Type B pancreatic cell (in vitro differentiated cells): ENCODE measurements around the gene INO80C. TPM values are rescaled to one million over a fixed set of nuclear protein-coding genes. Genes with fewer than 3 reads are reported as not detected.
"Not testable (repeated sequence)": the region's sequence is repeated elsewhere in the genome, so short reads cannot be mapped to it uniquely, and the experiment has no call there.

Experiments used
- DNase-seq: peaks from one replicate; pipeline ENCODE4 v3.0.0; 2021; ENCODE audit warnings: mixed read lengths; ENCODE audit not compliant: unreplicated experiment; ENCODE audit errors: extremely low spot score
- H3K27ac Mint-ChIP-seq: 2 replicates; pipeline ENCODE4 v1.8.0; 2021; ENCODE audit warnings: mild to moderate bottlenecking, mixed read lengths
- H3K27me3 Mint-ChIP-seq: 2 replicates; pipeline ENCODE4 v1.8.0; 2021; ENCODE audit warnings: mixed read lengths
- H3K36me3 Mint-ChIP-seq: 2 replicates; pipeline ENCODE4 v1.8.0; 2021; ENCODE audit warnings: mixed read lengths
- H3K4me1 Mint-ChIP-seq: one replicate; pipeline ENCODE4 v1.8.0; 2021; ENCODE audit warnings: mixed read lengths; ENCODE audit not compliant: unreplicated experiment
- H3K4me3 Mint-ChIP-seq: 2 replicates; pipeline ENCODE4 v1.8.0; 2021; ENCODE audit warnings: mild to moderate bottlenecking, mixed read lengths
- H3K9me3 Mint-ChIP-seq: 2 replicates; pipeline ENCODE4 v1.8.0; 2021; ENCODE audit warnings: mixed read lengths
- CTCF ChIP-seq: fragments of 200-600 bp; sonication (generic); conservative IDR thresholded peaks from 2 replicates; pipeline ENCODE4 v1.5.0; 2021; ENCODE audit warnings: antibody characterized with exemption, mild to moderate bottlenecking
- total RNA-seq: library from RNA; stranded (reverse); gene quantifications from 2 replicates; pipeline ENCODE4 v1.2.1, GENCODE V29; 2021; ENCODE audit warnings: low replicate concordance

Gene INO80C
- total RNA-seq, 1 donor from 2014 or later: 22.6 TPM

- Mint-ChIP-seq H3K27ac (no peak overlapping the region), H3K27me3 (no peaks in the 10 kb centered on the region), H3K4me3 (no peak overlapping the region)
Observed at GRCh38 chr18:35491700-35492077, 6.1 kb downstream of the INO80C start.

GRCh38 chr18:35490894-35491699 is 6.7 kb downstream of the INO80C start:
- no peak overlapping the region for H3K4me3 Mint-ChIP-seq
- no peak for DNase-seq
- no peaks in the 10 kb centered on the region for H3K27me3 Mint-ChIP-seq
- peaks cover 18% of the 10 kb centered on the region for H3K4me1 Mint-ChIP-seq
- TF ChIP-seq CTCF: no peak
- H3K9me3 Mint-ChIP-seq: no peaks in the 10 kb centered on the region
- peaks cover 5% of the 10 kb centered on the region for H3K36me3 Mint-ChIP-seq
- H3K27ac Mint-ChIP-seq: no peak overlapping the region

More at GRCh38 chr18:35491700-35492077, 6.1 kb downstream of the INO80C start:
- Mint-ChIP-seq H3K36me3 (peaks cover 5% of the 10 kb centered on the region), H3K9me3 (no peaks in the 10 kb centered on the region), H3K4me1 (peaks cover 18% of the 10 kb centered on the region)
- no peak for DNase-seq
- TF ChIP-seq CTCF: no peak

DNA sequence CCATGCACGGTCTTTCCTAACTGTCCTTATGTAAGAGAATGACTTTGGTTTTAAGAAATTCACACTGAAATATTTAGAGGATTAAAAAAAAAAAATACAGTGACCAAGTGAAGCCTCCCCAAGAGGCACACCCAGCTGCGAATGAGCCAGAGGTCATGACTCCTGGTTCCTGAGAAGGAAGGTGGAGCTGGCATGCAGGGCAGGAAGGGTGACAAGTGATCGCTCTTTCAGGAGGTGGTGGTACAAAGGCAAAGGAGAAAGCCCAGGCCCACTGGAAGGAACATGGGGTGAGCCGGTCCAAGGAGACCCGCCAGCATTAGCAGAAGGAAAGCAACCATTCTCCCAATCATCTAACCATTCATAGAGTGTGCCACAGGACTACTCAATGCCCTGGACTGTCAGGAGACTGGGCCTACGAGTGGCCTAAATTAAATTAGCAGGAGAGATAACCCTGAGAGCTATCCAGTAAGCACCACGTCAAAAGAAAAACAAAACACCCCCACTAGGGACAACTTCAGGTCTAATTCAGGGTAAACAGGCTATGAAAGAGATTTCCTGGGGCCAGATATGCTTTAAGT is 7.8 kb downstream of the INO80C start:
- no peak for DNase-seq
- Mint-ChIP-seq H3K4me3 (no peak overlapping the region), H3K9me3 (no peaks in the 10 kb centered on the region), H3K27ac (no peak overlapping the region), H3K36me3 (peaks cover 5% of the 10 kb centered on the region), H3K4me1 (peaks cover 18% of the 10 kb centered on the region), H3K27me3 (no peaks in the 10 kb centered on the region)
- no peak for TF ChIP-seq CTCF

GRCh38 chr18:35489281-35489680 is 8.5 kb downstream of the INO80C start:
- not testable (repeated sequence) for DNase-seq, H3K27me3 Mint-ChIP-seq, H3K27ac Mint-ChIP-seq, H3K36me3 Mint-ChIP-seq, H3K4me3 Mint-ChIP-seq, H3K9me3 Mint-ChIP-seq
- H3K4me1 Mint-ChIP-seq: peaks cover 18% of the 10 kb centered on the region

DNA sequence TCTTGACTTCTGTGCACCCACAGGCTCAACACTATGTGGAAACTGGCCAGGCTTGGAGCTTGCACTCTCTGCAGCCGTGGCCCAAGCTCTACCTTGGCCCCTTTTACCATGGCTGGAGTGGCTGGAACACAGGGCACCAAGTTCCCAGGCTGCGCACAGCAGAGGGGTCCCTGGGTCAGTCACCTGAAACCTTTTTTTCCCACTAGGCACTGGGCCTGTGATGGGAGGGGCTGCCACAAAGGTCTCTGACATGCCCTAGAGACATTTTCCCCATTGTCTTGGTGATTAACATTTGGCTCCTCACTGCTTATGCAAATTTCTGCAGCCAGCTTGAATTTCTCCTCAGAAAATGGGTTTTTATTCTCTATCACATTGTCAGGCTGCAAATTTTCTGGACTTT is 9.4 kb downstream of the INO80C start:
- H3K27me3 Mint-ChIP-seq, H3K9me3 Mint-ChIP-seq, H3K4me3 Mint-ChIP-seq, DNase-seq, H3K27ac Mint-ChIP-seq, H3K36me3 Mint-ChIP-seq: not testable (repeated sequence)
- H3K4me1 Mint-ChIP-seq: peaks cover 18% of the 10 kb centered on the region

GRCh38 chr18:35487525-35487924 is 10.2 kb downstream of the INO80C start:
- H3K4me1 Mint-ChIP-seq: peaks cover 18% of the 10 kb centered on the region

GRCh38 chr18:35485852-35486251 is 11.9 kb downstream of the INO80C start:
- no peaks in the 10 kb centered on the region for H3K9me3 Mint-ChIP-seq
- no peak for TF ChIP-seq CTCF
- peaks cover 9% of the 10 kb centered on the region for H3K4me1 Mint-ChIP-seq
- no peak overlapping the region for H3K27ac Mint-ChIP-seq
- no peaks in the 10 kb centered on the region for H3K27me3 Mint-ChIP-seq
- H3K4me3 Mint-ChIP-seq: no peak overlapping the region
- peaks cover 5% of the 10 kb centered on the region for H3K36me3 Mint-ChIP-seq
- no peak for DNase-seq

More at GRCh38 chr18:35487525-35487924, 10.2 kb downstream of the INO80C start:
- DNase-seq, H3K4me3 Mint-ChIP-seq, H3K9me3 Mint-ChIP-seq, H3K36me3 Mint-ChIP-seq, H3K27ac Mint-ChIP-seq, H3K27me3 Mint-ChIP-seq: not testable (repeated sequence)
